Measurements from ENCODE around the gene TNPO2. TPM values are rescaled to one million over a fixed set of nuclear protein-coding genes. Genes with fewer than 3 reads are reported as not detected.

Gene TNPO2
- total RNA-seq, 1 experiment from 2014 or later, result 105 TPM

DNA sequence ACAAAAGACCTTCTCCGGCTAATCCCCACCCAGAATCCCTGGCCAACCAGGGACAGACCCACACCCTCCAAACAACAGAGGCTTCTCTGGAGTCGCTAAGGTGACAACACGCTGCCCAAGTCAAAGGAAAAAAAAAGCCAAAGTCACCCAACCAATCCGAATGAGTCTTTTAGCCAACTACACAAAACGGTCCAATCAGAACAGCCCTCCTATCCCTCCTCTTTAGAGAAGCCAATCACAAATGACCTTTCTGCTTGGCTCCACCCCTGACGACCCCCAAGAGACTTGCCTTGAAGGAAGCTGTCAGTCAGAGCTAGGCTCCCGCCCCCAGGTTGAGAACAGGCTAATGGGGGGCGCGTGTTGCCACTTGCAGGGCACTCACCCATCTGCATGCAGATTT is 20.7 kb downstream of the TNPO2 start:
- Mint-ChIP-seq H3K4me3 (no peak overlapping the region), H3K4me1 (peaks cover 4% of the 10 kb centered on the region), H3K27ac (peak overlapping the region; percentile 94), H3K9me3 (no peaks in the 10 kb centered on the region), H3K36me3 (peaks cover 63% of the 10 kb centered on the region), H3K27me3 (ENCODE audit: low read depth) (no peaks in the 10 kb centered on the region; the same call in 1 of the 2 replicates)
- DNase-seq (ENCODE audit: low spot score) (peak; percentile 88), ATAC-seq (peak; percentile 96)
- peak; percentile 82 for TF ChIP-seq NFYB (CRISPR knock-in tag; conservative IDR thresholded peaks at IDR 0.05; ENCODE audit: low read depth)
- TF ChIP-seq, protein P1, sequence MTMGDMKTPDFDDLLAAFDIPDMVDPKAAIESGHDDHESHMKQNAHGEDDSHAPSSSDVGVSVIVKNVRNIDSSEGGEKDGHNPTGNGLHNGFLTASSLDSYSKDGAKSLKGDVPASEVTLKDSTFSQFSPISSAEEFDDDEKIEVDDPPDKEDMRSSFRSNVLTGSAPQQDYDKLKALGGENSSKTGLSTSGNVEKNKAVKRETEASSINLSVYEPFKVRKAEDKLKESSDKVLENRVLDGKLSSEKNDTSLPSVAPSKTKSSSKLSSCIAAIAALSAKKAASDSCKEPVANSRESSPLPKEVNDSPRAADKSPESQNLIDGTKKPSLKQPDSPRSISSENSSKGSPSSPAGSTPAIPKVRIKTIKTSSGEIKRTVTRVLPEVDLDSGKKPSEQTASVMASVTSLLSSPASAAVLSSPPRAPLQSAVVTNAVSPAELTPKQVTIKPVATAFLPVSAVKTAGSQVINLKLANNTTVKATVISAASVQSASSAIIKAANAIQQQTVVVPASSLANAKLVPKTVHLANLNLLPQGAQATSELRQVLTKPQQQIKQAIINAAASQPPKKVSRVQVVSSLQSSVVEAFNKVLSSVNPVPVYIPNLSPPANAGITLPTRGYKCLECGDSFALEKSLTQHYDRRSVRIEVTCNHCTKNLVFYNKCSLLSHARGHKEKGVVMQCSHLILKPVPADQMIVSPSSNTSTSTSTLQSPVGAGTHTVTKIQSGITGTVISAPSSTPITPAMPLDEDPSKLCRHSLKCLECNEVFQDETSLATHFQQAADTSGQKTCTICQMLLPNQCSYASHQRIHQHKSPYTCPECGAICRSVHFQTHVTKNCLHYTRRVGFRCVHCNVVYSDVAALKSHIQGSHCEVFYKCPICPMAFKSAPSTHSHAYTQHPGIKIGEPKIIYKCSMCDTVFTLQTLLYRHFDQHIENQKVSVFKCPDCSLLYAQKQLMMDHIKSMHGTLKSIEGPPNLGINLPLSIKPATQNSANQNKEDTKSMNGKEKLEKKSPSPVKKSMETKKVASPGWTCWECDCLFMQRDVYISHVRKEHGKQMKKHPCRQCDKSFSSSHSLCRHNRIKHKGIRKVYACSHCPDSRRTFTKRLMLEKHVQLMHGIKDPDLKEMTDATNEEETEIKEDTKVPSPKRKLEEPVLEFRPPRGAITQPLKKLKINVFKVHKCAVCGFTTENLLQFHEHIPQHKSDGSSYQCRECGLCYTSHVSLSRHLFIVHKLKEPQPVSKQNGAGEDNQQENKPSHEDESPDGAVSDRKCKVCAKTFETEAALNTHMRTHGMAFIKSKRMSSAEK (CRISPR knock-in tag; IDR thresholded peaks at IDR 0.05; ENCODE audit: borderline replicate concordance), result no peak
- POLR2A ChIA-PET, result interaction anchor here (0.7 kb wide), 1 partner anchor 16 kb away, joined by 3 read pairs; the partner anchor contains the start of gene GNG14
- CTCF ChIA-PET, result interaction anchor here (0.6 to 2.4 kb wide), 10 partner anchors 14 to 144 kb away, joined by 3 to 11 read pairs (median 6); no protein-coding TSS in a partner anchor

DNA sequence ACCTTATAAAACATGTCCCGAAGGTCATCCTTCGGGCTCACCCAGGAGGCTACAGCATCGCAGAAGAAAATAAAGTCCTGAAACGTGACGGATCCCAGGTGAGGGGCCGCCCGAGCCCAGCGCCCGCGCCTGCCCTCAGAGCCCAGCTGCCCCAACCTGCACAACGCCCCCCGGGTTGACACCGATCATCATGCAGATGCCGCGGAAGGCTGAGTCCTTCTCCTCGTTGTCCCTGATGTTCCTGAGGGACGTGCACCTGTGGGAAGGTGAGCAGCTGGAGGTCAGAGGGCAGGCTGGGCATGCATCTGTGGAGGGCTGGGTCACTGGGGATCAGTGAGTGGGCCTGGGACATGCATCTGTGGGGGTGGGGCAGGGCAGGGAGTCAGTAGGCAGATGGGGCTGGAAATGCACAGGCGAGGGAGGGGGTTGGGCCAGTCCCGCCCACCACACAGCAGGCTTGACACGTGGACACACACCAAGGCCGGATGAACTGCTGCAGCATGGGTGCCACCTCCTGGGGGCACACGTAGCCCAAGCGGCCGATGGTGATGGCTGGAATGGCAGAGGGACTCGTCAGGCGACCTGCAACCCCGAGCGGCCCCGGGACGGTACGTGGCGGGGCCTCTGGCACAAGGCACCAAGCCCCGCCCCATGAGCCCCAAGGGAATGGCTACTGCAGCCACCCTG is 22.0 kb downstream of the TNPO2 start:
- Mint-ChIP-seq H3K4me1 (peaks cover 6% of the 10 kb centered on the region), H3K27ac (no peak overlapping the region), H3K4me3 (no peak overlapping the region), H3K9me3 (no peaks in the 10 kb centered on the region), H3K36me3 (peaks cover 58% of the 10 kb centered on the region), H3K27me3 (ENCODE audit: low read depth) (no peaks in the 10 kb centered on the region; the same call in 1 of the 2 replicates)
- CTCF ChIA-PET, result no interaction called here
- ATAC-seq (no peak), DNase-seq (ENCODE audit: low spot score) (no peak)
- POLR2A ChIA-PET, result no interaction called here
- TF ChIP-seq ESRRA (CRISPR knock-in tag; IDR thresholded peaks at IDR 0.05; ENCODE audit: borderline replicate concordance) (no peak), ZBTB21 (CRISPR knock-in tag; IDR thresholded peaks at IDR 0.05; ENCODE audit: borderline replicate concordance) (no peak), OVOL2 (CRISPR knock-in tag; IDR thresholded peaks at IDR 0.05; ENCODE audit: borderline replicate concordance) (no peak), JUN (CRISPR knock-in tag; IDR thresholded peaks at IDR 0.05) (no peak), SMAD4 (CRISPR knock-in tag; IDR thresholded peaks at IDR 0.05) (no peak), ETV6 (CRISPR knock-in tag; IDR thresholded peaks at IDR 0.05) (no peak), TP53 (CRISPR knock-in tag; IDR thresholded peaks at IDR 0.05) (no peak)
- TF ChIP-seq, protein P2, sequence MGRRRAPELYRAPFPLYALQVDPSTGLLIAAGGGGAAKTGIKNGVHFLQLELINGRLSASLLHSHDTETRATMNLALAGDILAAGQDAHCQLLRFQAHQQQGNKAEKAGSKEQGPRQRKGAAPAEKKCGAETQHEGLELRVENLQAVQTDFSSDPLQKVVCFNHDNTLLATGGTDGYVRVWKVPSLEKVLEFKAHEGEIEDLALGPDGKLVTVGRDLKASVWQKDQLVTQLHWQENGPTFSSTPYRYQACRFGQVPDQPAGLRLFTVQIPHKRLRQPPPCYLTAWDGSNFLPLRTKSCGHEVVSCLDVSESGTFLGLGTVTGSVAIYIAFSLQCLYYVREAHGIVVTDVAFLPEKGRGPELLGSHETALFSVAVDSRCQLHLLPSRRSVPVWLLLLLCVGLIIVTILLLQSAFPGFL (CRISPR knock-in tag; IDR thresholded peaks at IDR 0.05; ENCODE audit: borderline replicate concordance), result no peak
- TF ChIP-seq, protein P3, sequence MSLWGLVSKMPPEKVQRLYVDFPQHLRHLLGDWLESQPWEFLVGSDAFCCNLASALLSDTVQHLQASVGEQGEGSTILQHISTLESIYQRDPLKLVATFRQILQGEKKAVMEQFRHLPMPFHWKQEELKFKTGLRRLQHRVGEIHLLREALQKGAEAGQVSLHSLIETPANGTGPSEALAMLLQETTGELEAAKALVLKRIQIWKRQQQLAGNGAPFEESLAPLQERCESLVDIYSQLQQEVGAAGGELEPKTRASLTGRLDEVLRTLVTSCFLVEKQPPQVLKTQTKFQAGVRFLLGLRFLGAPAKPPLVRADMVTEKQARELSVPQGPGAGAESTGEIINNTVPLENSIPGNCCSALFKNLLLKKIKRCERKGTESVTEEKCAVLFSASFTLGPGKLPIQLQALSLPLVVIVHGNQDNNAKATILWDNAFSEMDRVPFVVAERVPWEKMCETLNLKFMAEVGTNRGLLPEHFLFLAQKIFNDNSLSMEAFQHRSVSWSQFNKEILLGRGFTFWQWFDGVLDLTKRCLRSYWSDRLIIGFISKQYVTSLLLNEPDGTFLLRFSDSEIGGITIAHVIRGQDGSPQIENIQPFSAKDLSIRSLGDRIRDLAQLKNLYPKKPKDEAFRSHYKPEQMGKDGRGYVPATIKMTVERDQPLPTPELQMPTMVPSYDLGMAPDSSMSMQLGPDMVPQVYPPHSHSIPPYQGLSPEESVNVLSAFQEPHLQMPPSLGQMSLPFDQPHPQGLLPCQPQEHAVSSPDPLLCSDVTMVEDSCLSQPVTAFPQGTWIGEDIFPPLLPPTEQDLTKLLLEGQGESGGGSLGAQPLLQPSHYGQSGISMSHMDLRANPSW (CRISPR knock-in tag; conservative IDR thresholded peaks at IDR 0.05; ENCODE audit: low read depth), result no peak

DNA sequence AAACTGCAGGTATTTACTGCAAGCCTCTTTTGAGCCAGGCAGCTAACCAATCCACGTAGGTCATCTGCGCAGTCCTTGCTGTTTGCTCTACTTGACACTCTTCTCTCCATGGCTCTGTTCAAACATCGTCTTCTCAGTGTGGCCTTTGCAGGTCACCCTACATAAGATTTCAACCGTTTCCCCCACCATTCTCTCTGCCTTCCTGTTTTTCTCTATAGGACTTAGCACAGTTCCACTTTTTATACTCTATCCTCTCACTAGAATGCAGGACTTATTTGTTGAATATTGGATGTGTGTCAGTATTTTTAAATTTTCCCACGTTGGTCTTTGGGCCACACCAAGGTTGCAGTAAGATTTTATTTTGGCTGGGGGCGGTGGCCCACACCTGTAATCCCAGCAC is 25.6 kb downstream of the TNPO2 start:
- Mint-ChIP-seq H3K27ac (peak overlapping the region; percentile 90), H3K36me3 (peaks cover 30% of the 10 kb centered on the region), H3K4me1 (peaks cover 5% of the 10 kb centered on the region), H3K4me3 (peak overlapping the region; percentile 51), H3K9me3 (no peaks in the 10 kb centered on the region), H3K27me3 (ENCODE audit: low read depth) (no peaks in the 10 kb centered on the region; the same call in 1 of the 2 replicates)
- DNase-seq (ENCODE audit: low spot score), result no peak
- ATAC-seq, result no peak
- ChIA-PET CTCF (no interaction called here), POLR2A (no interaction called here)
- TF ChIP-seq IRF2 (CRISPR knock-in tag; IDR thresholded peaks at IDR 0.05; ENCODE audit: borderline replicate concordance, low read depth) (no peak), CREM (CRISPR knock-in tag; IDR thresholded peaks at IDR 0.05) (no peak), ZBTB21 (CRISPR knock-in tag; IDR thresholded peaks at IDR 0.05; ENCODE audit: borderline replicate concordance) (no peak), CBFB (CRISPR knock-in tag; IDR thresholded peaks at IDR 0.05; ENCODE audit: low read depth) (no peak), NR1H2 (CRISPR knock-in tag; IDR thresholded peaks at IDR 0.05) (no peak), OVOL2 (CRISPR knock-in tag; IDR thresholded peaks at IDR 0.05; ENCODE audit: borderline replicate concordance) (no peak)
- TF ChIP-seq, protein P4, sequence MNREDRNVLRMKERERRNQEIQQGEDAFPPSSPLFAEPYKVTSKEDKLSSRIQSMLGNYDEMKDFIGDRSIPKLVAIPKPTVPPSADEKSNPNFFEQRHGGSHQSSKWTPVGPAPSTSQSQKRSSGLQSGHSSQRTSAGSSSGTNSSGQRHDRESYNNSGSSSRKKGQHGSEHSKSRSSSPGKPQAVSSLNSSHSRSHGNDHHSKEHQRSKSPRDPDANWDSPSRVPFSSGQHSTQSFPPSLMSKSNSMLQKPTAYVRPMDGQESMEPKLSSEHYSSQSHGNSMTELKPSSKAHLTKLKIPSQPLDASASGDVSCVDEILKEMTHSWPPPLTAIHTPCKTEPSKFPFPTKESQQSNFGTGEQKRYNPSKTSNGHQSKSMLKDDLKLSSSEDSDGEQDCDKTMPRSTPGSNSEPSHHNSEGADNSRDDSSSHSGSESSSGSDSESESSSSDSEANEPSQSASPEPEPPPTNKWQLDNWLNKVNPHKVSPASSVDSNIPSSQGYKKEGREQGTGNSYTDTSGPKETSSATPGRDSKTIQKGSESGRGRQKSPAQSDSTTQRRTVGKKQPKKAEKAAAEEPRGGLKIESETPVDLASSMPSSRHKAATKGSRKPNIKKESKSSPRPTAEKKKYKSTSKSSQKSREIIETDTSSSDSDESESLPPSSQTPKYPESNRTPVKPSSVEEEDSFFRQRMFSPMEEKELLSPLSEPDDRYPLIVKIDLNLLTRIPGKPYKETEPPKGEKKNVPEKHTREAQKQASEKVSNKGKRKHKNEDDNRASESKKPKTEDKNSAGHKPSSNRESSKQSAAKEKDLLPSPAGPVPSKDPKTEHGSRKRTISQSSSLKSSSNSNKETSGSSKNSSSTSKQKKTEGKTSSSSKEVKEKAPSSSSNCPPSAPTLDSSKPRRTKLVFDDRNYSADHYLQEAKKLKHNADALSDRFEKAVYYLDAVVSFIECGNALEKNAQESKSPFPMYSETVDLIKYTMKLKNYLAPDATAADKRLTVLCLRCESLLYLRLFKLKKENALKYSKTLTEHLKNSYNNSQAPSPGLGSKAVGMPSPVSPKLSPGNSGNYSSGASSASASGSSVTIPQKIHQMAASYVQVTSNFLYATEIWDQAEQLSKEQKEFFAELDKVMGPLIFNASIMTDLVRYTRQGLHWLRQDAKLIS (CRISPR knock-in tag; IDR thresholded peaks at IDR 0.05; ENCODE audit: borderline replicate concordance), result no peak
- TF ChIP-seq, protein P5, sequence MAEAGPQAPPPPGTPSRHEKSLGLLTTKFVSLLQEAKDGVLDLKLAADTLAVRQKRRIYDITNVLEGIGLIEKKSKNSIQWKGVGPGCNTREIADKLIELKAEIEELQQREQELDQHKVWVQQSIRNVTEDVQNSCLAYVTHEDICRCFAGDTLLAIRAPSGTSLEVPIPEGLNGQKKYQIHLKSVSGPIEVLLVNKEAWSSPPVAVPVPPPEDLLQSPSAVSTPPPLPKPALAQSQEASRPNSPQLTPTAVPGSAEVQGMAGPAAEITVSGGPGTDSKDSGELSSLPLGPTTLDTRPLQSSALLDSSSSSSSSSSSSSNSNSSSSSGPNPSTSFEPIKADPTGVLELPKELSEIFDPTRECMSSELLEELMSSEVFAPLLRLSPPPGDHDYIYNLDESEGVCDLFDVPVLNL (CRISPR knock-in tag; IDR thresholded peaks at IDR 0.05; ENCODE audit: borderline replicate concordance, low read depth), result no peak

Measured in WTC11 (cell line).